ENCODE results near the gene MCM9. TPM values are rescaled to one million over a fixed set of nuclear protein-coding genes. Genes with fewer than 3 reads are reported as not detected.

Gene MCM9
- total and polyA plus RNA-seq, 2 of the 4 experiments (the other 2 are of a cell fraction): 3.5 to 7.2 TPM

DNA sequence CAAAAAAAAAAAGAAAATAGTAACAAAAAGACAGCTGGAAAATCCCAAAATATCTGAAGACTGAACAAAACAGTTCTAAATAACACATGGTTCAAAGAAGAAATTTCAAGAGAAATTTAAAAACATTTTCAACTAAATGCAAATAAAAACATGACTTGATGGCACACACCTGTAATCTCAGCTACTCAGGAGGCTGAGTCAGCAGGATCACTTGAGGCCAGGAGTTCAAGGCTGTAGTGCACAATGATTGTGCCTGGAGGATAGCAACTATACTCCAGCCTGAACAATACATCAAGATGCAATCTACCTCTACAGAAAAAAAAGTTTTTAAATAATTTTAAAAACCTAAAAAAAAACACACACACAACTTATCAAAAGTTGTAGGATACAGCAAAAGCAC lies 62.6 kb downstream of the MCM9 start:
- Histone ChIP-seq H3K9me3 (ENCODE audit: control insufficient read depth, insufficient read depth, low read length) (no peaks in the 10 kb centered on the region), H2AK9ac (replicated peaks; ENCODE audit: low read depth, low read length, poor library complexity) (no peak overlapping the region), H3K18ac (ENCODE audit: low read depth, low read length) (no peak overlapping the region), H4K91ac (ENCODE audit: insufficient read depth, low read depth, low read length) (no peak overlapping the region), H4K8ac (ENCODE audit: low read depth in 2 of 2, low read length in 2 of 2) (no peak overlapping the region), H3K4me1 (ENCODE audit: control insufficient read depth, insufficient read depth, low read length) (peaks cover 2% of the 10 kb centered on the region; the same call in 1 of the 2 replicates), H2BK15ac (ENCODE audit: low read depth, low read length) (no peak overlapping the region), H3K4ac (ENCODE audit: low read depth, low read length) (no peak overlapping the region), H3K79me1 (ENCODE audit: low read depth in 1 of 2, low read length in 2 of 2) (peaks cover 6 to 10% of the 10 kb centered on the region in 2 experiments; a peak in 2 of 4 replicates), H3K4me3 (ENCODE audit: insufficient read depth, low read depth, low read length) (no peak overlapping the region), H4K20me1 (ENCODE audit: insufficient read depth, low read length) (no peaks in the 10 kb centered on the region), H3K9me1 (ENCODE audit: insufficient read depth, low read length) (no peaks in the 10 kb centered on the region), H3K27me3 (ENCODE audit: control insufficient read depth, insufficient read depth, low read length) (no peaks in the 10 kb centered on the region), H2BK20ac (ENCODE audit: low read depth, low read length) (no peak overlapping the region), H2AK5ac (ENCODE audit: low read depth, low read length) (no peak overlapping the region), H3K56ac (ENCODE audit: extremely low read depth, insufficient read depth, low read length) (no peak overlapping the region), H2BK5ac (ENCODE audit: low read depth, low read length, poor library complexity, severe bottlenecking) (no peak overlapping the region), H3K9ac (ENCODE audit: low read depth, low read length) (no peak overlapping the region), H2AFZ (replicated peaks; ENCODE audit: low read length, poor library complexity) (no peak overlapping the region), H4K5ac (ENCODE audit: low read depth, low read length) (no peak overlapping the region), H2BK120ac (ENCODE audit: low read depth, low read length) (no peak overlapping the region), H3K14ac (replicated peaks; ENCODE audit: low read depth, low read length) (no peak overlapping the region), H3K27ac (ENCODE audit: insufficient read depth, low read length) (no peak overlapping the region), H3K4me2 (ENCODE audit: low read depth, low read length) (no peak overlapping the region), H3K23ac (ENCODE audit: low read depth, low read length) (no peak overlapping the region), H3K36me3 (ENCODE audit: control insufficient read depth, insufficient read depth, low read length) (no peaks in the 10 kb centered on the region)
- no peak for ATAC-seq (ENCODE audit: low read depth)
- POLR2A ChIA-PET (ENCODE audit: unreplicated experiment): interaction anchor here (0.6 kb wide), 1 partner anchor 88 kb away, joined by 3 read pairs; no protein-coding TSS in a partner anchor
- BruUV-seq (replicated peaks): no TSS peak
- in situ Hi-C loops (cut with MboI; ENCODE audit: low sequenced_read_pairs): no loop called here
- DNase-seq: no peak
- CTCF ChIA-PET: interaction anchor here (0.6 kb wide), 1 partner anchor 40 kb away, joined by 4 read pairs; no protein-coding TSS in a partner anchor
- dilution Hi-C loops (cut with HindIII; ENCODE audit: low sequenced_read_pairs, unreplicated experiment): no loop called here
- intact Hi-C loops (cut with micrococcal nuclease): no loop called here
- no peak for TF ChIP-seq FOS (IDR thresholded peaks at IDR 0.05; ENCODE audit: low read depth, low read length)
- 0 out of 2 replicates have a peak, but pooled peaks have one; percentile 18 for TF ChIP-seq MAFK (IDR thresholded peaks at IDR 0.05; ENCODE audit: low read depth, low read length)

Measured in IMR-90 (cell line).